Activated CD8-positive, alpha-beta memory T cell treated with anti-CD3 and anti-CD28 coated beads for 24 hours (primary cell): ENCODE data around the gene ANKS1A.
"Not testable (repeated sequence)": the region's sequence is repeated elsewhere in the genome, so short reads cannot be mapped to it uniquely, and the experiment has no call there.

Experiments used
- DNase-seq: peaks from one replicate; pipeline ENCODE4 v3.0.0-alpha.2; 2020

The ANKS1A gene

GRCh38 chr6:34887753-34888513, 1.1 kb upstream of the ANKS1A start, which contains the start of gene TAF11:
Gene TAF11, minus strand, starts transcription at chr6:34888042. Its CDS starts 85 bp downstream, at chr6:34887957.
- peak; percentile 93 for DNase-seq

GRCh38 chr6:34888514-34888856, 570 bp upstream of the ANKS1A start:
- no peak for DNase-seq

GRCh38 chr6:34890533-34890925, 1.5 kb downstream of the ANKS1A start:
- DNase-seq, result no peak

- DNase-seq, result no peak
Measured at GRCh38 chr6:34891296-34891695, 2.2 kb downstream of the ANKS1A start.

- no peak for DNase-seq
Measured at GRCh38 chr6:34894693-34895092, 5.6 kb downstream of the ANKS1A start.

- DNase-seq, result no peak
Measured at GRCh38 chr6:34897130-34897529, 8.1 kb downstream of the ANKS1A start.

- no peak for DNase-seq
Measured at GRCh38 chr6:34897716-34898115, 8.7 kb downstream of the ANKS1A start.

GRCh38 chr6:34899748-34900147, 10.7 kb downstream of the ANKS1A start:
- not testable (repeated sequence) for DNase-seq

GRCh38 chr6:34900321-34901031, 11.4 kb downstream of the ANKS1A start:
- DNase-seq, result no peak

GRCh38 chr6:34901930-34902329, 12.9 kb downstream of the ANKS1A start:
- no peak for DNase-seq

- no peak for DNase-seq
Measured at GRCh38 chr6:34904990-34905613, 16.0 kb downstream of the ANKS1A start.

- DNase-seq, result no peak
Measured at GRCh38 chr6:34906826-34907225, 17.8 kb downstream of the ANKS1A start.

GRCh38 chr6:34908194-34908593, 19.1 kb downstream of the ANKS1A start:
- DNase-seq, result no peak

- no peak for DNase-seq
Measured at GRCh38 chr6:34909320-34909883, 20.3 kb downstream of the ANKS1A start.

- DNase-seq, result no peak
Measured at GRCh38 chr6:34911822-34912221, 22.8 kb downstream of the ANKS1A start.

- no peak for DNase-seq
Measured at GRCh38 chr6:34912715-34913464, 23.8 kb downstream of the ANKS1A start.

GRCh38 chr6:34914358-34914757, 25.3 kb downstream of the ANKS1A start:
- DNase-seq, result no peak

GRCh38 chr6:34916348-34916967, 27.4 kb downstream of the ANKS1A start:
- DNase-seq, result no peak

- no peak for DNase-seq
Measured at GRCh38 chr6:34917626-34918285, 28.7 kb downstream of the ANKS1A start.

- DNase-seq, result no peak
Measured at GRCh38 chr6:34919651-34920050, 30.6 kb downstream of the ANKS1A start.

- DNase-seq, result no peak
Measured at GRCh38 chr6:34920097-34920496, 31.0 kb downstream of the ANKS1A start.

GRCh38 chr6:34922177-34922663, 33.2 kb downstream of the ANKS1A start:
- no peak for DNase-seq
